Activated T-helper 1 cell treated with anti-CD3 and anti-CD28 coated beads, Interleukin-12 subunit alpha, Interleukin-12 subunit beta, Interleukin-2, Interleukin-4 antibody, amounts not matched to agents 30 ng/mL and 10 ng/mL and 1 ng/mL, durations not matched to agents 14 hours and 24 hours and 36 hours (primary cell): ENCODE measurements around the gene MRPL36. TPM values are rescaled to one million over a fixed set of nuclear protein-coding genes. Genes with fewer than 3 reads are reported as not detected.

Experiments used
- DNase-seq: peaks from one replicate; pipeline ENCODE4 v3.0.0; 2021; ENCODE audit warnings: low spot score
- H3K27ac Mint-ChIP-seq: one replicate; pipeline ENCODE4 v1.8.0; 2021; ENCODE audit warnings: mild to moderate bottlenecking, mixed read lengths
- H3K27me3 Mint-ChIP-seq: one replicate; pipeline ENCODE4 v1.8.0; 2022; ENCODE audit warnings: mild to moderate bottlenecking, moderate library complexity, mixed read lengths; ENCODE audit not compliant: insufficient read depth
- H3K36me3 Mint-ChIP-seq: one replicate; pipeline ENCODE4 v1.8.0; 2021; ENCODE audit warnings: low read depth, mixed read lengths
- H3K4me1 Mint-ChIP-seq: one replicate; pipeline ENCODE4 v1.8.0; 2021; ENCODE audit warnings: low read depth, mixed read lengths
- H3K4me3 Mint-ChIP-seq: one replicate; pipeline ENCODE4 v1.8.0; 2021; ENCODE audit warnings: mild to moderate bottlenecking, moderate library complexity, mixed read lengths
- H3K9me3 Mint-ChIP-seq: one replicate; pipeline ENCODE4 v1.8.0; 2021; ENCODE audit warnings: mixed read lengths
- intact Hi-C: fragments of 100-400 bp; cut with micrococcal nuclease; formaldehyde crosslinking; loops from one replicate; pipeline ENCODE4 v1.15.1; 2024
- total RNA-seq: library from RNA; stranded (reverse); gene quantifications from 2 replicates; pipeline ENCODE4 v1.2.3, GENCODE V29; 2022

Gene MRPL36
- total RNA-seq, 1 donor from 2014 or later = 118 TPM

GRCh38 chr5:1827025-1827885 is 27.6 kb upstream of the MRPL36 start:
- Mint-ChIP-seq H3K27ac (no peak overlapping the region), H3K9me3 (no peaks in the 10 kb centered on the region), H3K4me3 (no peak overlapping the region), H3K27me3 (no peaks in the 10 kb centered on the region), H3K36me3 (no peaks in the 10 kb centered on the region), H3K4me1 (no peaks in the 10 kb centered on the region)
- intact Hi-C loops = loop anchor here (2.0 kb wide), 1 partner anchor 26 kb away; the partner anchor contains the start of gene NDUFS6
- no peak for DNase-seq

DNA sequence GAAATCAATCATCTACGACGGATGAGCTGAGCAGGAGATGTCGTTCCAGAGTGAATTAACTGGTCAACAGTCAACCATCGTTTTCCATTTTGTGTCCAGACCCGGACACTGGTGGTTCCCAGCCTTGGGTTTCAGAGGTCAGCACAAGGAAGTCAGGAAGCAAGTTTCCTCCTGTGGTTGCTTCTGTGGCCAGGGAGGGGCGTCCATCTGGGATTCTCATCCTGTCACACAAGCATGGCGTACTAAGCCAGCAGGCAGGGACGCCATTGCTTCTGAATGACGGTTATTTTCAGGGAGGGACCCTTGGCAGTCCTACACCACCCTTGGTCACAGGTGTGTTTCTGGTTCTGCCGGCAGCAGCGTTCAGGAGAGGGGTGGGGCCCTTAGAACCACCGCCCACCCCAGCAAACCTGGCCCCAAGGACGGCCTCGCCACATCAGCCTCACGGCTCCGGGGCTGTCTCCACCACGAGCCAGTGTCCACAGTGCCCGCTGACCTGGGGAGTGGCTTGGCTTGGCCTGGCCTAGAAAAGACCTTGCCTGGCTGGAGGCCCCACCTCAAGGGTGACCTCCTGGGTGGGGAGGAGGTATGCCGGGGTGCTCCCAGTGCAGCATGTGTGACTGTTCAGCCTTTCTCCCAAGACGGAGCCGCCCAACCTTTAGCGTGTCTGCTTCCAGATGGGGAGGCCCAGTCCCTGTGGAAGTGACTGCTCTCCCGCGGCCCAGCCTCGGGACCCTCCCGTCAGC is 26.8 kb upstream of the MRPL36 start:
- Mint-ChIP-seq H3K36me3 (peaks cover 6% of the 10 kb centered on the region), H3K9me3 (no peaks in the 10 kb centered on the region), H3K4me1 (no peaks in the 10 kb centered on the region), H3K4me3 (no peak overlapping the region), H3K27ac (no peak overlapping the region), H3K27me3 (no peaks in the 10 kb centered on the region)
- DNase-seq = no peak
- intact Hi-C loops = loop anchor here (2.0 kb wide), 1 partner anchor 26 kb away; the partner anchor contains the start of gene NDUFS6

GRCh38 chr5:1824903-1825841 is 25.5 kb upstream of the MRPL36 start:
- H3K9me3 Mint-ChIP-seq = no peaks in the 10 kb centered on the region
- H3K4me1 Mint-ChIP-seq = no peaks in the 10 kb centered on the region
- H3K36me3 Mint-ChIP-seq = peaks cover 11% of the 10 kb centered on the region
- no peaks in the 10 kb centered on the region for H3K27me3 Mint-ChIP-seq
- no peak overlapping the region for H3K4me3 Mint-ChIP-seq
- no peak overlapping the region for H3K27ac Mint-ChIP-seq
- intact Hi-C loops = no loop called here
- no peak for DNase-seq

- DNase-seq = no peak
- Mint-ChIP-seq H3K4me3 (no peak overlapping the region), H3K27me3 (no peaks in the 10 kb centered on the region), H3K36me3 (peaks cover 18% of the 10 kb centered on the region), H3K27ac (no peak overlapping the region), H3K4me1 (no peaks in the 10 kb centered on the region), H3K9me3 (no peaks in the 10 kb centered on the region)
- intact Hi-C loops = no loop called here
These were observed 24.6 kb upstream of the MRPL36 start for GRCh38 chr5:1824109-1824821.

GRCh38 chr5:1823381-1824034 is 23.9 kb upstream of the MRPL36 start:
- intact Hi-C loops = no loop called here

GRCh38 chr5:1821862-1822261 is 22.2 kb upstream of the MRPL36 start:
- no peak overlapping the region for H3K27ac Mint-ChIP-seq
- peaks cover 35% of the 10 kb centered on the region for H3K36me3 Mint-ChIP-seq
- intact Hi-C loops = no loop called here
- no peaks in the 10 kb centered on the region for H3K27me3 Mint-ChIP-seq
- DNase-seq = no peak
- H3K9me3 Mint-ChIP-seq = no peaks in the 10 kb centered on the region
- no peak overlapping the region for H3K4me3 Mint-ChIP-seq
- peaks cover 11% of the 10 kb centered on the region for H3K4me1 Mint-ChIP-seq

More at GRCh38 chr5:1823381-1824034, 23.9 kb upstream of the MRPL36 start:
- Mint-ChIP-seq H3K27ac (no peak overlapping the region), H3K4me1 (peaks cover 7% of the 10 kb centered on the region), H3K4me3 (no peak overlapping the region), H3K9me3 (no peaks in the 10 kb centered on the region), H3K36me3 (peaks cover 23% of the 10 kb centered on the region), H3K27me3 (no peaks in the 10 kb centered on the region)
- no peak for DNase-seq

DNA sequence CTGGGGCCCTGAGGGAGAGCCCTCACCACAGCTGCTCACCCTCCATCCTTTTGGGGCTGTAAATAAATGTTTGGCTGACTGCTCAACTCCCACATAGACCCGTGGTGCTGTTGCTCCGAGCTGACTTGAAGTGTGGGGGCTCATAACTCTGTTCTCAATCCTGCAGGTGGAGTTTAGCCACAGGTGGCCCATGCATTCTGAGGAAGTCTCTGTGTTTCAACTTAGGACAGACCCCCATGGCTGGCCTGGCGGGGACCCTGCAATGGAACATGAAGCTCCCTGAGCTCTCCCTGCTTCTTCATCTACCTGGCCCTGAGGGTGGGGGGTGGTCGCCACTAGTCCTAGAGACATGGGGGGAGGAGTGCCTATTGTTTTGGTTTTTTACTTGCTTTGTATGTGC is 21.3 kb upstream of the MRPL36 start:
- Mint-ChIP-seq H3K27ac (no peak overlapping the region), H3K9me3 (no peaks in the 10 kb centered on the region), H3K4me3 (no peak overlapping the region), H3K27me3 (no peaks in the 10 kb centered on the region), H3K4me1 (peaks cover 11% of the 10 kb centered on the region), H3K36me3 (peaks cover 41% of the 10 kb centered on the region)
- no peak for DNase-seq
- intact Hi-C loops = no loop called here

DNA sequence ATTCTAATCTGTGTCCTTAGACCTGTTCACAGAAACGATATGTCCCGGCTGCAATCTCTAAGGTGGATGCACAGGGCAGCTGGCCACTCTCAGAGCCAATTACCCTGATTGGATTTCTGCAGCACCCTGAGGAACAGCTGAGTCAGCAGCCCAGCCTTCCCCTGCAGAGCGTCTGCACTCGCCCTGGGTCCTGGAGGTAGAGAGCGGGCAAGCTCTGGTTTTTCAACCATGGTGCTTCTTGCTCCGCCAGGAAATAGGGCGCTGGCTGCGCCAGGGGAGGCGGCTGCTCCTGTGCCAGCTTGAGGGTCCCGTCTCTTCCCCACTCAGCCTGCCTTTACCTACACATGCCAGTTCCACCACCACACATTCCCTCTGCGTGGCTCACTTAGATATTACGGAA is 20.7 kb upstream of the MRPL36 start:
- Mint-ChIP-seq H3K4me3 (no peak overlapping the region), H3K4me1 (peaks cover 11% of the 10 kb centered on the region), H3K27me3 (no peaks in the 10 kb centered on the region), H3K27ac (no peak overlapping the region), H3K9me3 (no peaks in the 10 kb centered on the region), H3K36me3 (peaks cover 47% of the 10 kb centered on the region)
- intact Hi-C loops = no loop called here
- DNase-seq = no peak

DNA sequence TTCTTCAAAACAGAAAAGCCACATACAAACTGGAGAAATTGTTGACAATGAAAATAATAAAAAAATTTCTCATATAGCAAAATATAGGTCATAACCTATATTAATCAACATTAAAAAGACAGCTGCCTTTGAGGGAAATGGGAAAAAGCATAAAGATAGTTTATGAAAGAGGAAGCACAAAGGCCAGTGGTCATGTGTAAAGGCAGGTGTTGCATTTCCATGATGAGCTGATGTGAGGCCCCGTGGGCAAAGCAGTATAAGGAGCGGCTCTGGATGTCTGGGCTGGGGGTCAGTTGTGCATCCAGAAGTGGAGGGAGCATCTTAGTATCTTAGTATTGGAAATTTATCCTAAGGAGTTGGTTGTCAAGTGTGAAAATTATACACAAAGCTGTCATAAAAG is 19.8 kb upstream of the MRPL36 start:
- no peaks in the 10 kb centered on the region for H3K27me3 Mint-ChIP-seq
- intact Hi-C loops = no loop called here
- peaks cover 11% of the 10 kb centered on the region for H3K4me1 Mint-ChIP-seq
- no peak overlapping the region for H3K27ac Mint-ChIP-seq
- DNase-seq = no peak
- no peak overlapping the region for H3K4me3 Mint-ChIP-seq
- H3K9me3 Mint-ChIP-seq = no peaks in the 10 kb centered on the region
- peaks cover 52% of the 10 kb centered on the region for H3K36me3 Mint-ChIP-seq

DNA sequence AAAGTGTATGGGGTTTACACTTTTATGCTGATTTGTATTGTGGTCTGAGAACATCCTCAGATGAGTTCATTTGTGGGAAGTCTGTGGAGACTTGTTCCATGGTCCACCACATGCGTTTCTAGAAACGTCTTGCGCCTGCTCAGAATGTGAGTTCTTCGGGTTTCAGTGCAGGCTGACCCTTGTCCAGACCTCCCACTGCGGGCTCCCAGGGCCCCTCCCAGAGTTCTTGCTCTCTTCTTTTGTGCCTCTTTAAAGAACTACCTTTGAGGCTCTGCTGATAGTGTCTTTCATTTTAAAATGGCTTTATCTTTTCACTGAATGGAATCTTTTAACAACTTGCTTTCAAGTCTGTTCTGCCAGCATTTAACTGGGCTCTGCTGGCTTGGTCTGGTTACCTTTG is 19.1 kb upstream of the MRPL36 start:
- no peak for DNase-seq
- Mint-ChIP-seq H3K4me1 (peaks cover 11% of the 10 kb centered on the region), H3K9me3 (no peaks in the 10 kb centered on the region), H3K27ac (no peak overlapping the region), H3K4me3 (no peak overlapping the region), H3K27me3 (no peaks in the 10 kb centered on the region), H3K36me3 (peaks cover 56% of the 10 kb centered on the region)
- intact Hi-C loops = no loop called here

DNA sequence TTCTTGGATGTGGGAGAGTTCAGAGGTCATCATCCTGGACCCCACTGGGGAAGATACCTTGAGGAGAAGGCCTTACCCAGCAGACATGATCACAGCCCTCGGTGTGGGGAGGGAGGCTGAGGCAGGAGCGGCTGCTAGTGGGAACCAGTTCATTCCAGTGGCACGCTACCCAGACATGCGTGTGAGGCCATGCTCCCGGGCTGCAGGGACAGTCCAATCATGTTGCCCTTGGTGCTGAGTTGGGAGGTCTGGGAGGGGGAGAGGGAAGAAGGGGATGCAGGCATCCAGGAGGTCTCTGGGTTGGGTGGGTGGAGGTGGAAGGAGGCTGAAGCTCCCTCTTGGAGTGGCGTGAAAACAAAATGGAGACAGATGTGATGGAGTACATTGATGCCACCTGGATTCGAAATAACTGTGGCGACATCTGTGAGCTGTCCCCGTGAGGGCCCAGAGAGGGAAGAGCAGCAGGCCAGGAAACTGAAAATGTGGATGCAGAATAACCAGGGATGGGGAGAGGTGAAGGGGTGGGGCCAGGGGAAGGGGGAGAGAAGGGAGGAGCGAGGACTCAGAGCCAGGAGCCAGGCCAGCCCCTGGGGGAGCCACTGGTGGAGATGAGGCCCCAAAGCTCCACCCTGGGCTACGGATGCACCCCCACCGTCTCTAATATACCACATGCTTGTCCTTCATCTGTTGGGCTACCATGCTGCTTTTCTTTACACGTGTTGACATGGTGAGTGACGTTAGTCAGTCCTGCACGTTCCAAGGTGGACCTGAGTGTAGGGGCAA is 17.8 kb upstream of the MRPL36 start:
- DNase-seq = no peak
- H3K27ac Mint-ChIP-seq = no peak overlapping the region
- peaks cover 11% of the 10 kb centered on the region for H3K4me1 Mint-ChIP-seq
- H3K36me3 Mint-ChIP-seq = peaks cover 59% of the 10 kb centered on the region
- H3K9me3 Mint-ChIP-seq = no peaks in the 10 kb centered on the region
- no peak overlapping the region for H3K4me3 Mint-ChIP-seq
- no peaks in the 10 kb centered on the region for H3K27me3 Mint-ChIP-seq
- intact Hi-C loops = no loop called here
